Urinary bladder (tissue), 4 donors: ENCODE measurements around the gene TM9SF2. TPM values are rescaled to one million over a fixed set of nuclear protein-coding genes. Genes with fewer than 3 reads are reported as not detected.
"Not testable (repeated sequence)": the region's sequence is repeated elsewhere in the genome, so short reads cannot be mapped to it uniquely, and the experiment has no call there.

Experiments used
- DNase-seq: peaks from one replicate; pipeline ENCODE4 v3.0.0-alpha.2; 2015; ENCODE audit errors: extremely low spot score
- H3K27ac ChIP-seq: one replicate; pipeline ENCODE4 v1.5.1; 2013; ENCODE audit warnings: low read depth, mild to moderate bottlenecking, moderate library complexity
- H3K36me3 ChIP-seq: one replicate; pipeline ENCODE4 v1.6.1; 2013; ENCODE audit warnings: mild to moderate bottlenecking, moderate library complexity; ENCODE audit not compliant: insufficient read depth
- H3K4me1 ChIP-seq: one replicate; pipeline ENCODE4 v1.6.1; 2013; ENCODE audit warnings: mild to moderate bottlenecking, moderate library complexity; ENCODE audit not compliant: insufficient read depth
- H3K4me3 ChIP-seq: one replicate; pipeline ENCODE4 v1.5.1; 2013; ENCODE audit warnings: low read depth, low read length
- WGBS: extraction: QIAGEN DNeasy Blood & Tissue Kit; methylation state at CpG from one replicate; pipeline ENCODE4 v1.1.7; 2013; 5-methylcytosine and 5-hydroxymethylcytosine counted together
- polyA plus RNA-seq: library from polyadenylated mRNA; stranded (reverse); fragments of 200-250 nt; gene quantifications from one replicate; pipeline ENCODE4 v1.2.3, GENCODE V29; 2013
- total RNA-seq: library from RNA; depleted of rRNA; stranded (reverse); fragments of >200 nt; gene quantifications from one replicate; pipeline ENCODE4 v1.2.3, GENCODE V29; 2014
- donor health status: healthy with polysubstance abuse.
- donor health status: healthy.

The TM9SF2 gene
- total RNA-seq: 225 TPM
- polyA plus RNA-seq: 86.3 TPM

GRCh38 chr13:99501184-99501847, at the start of gene TM9SF2:
TSS of gene TM9SF2 (plus strand) at chr13:99501472. CDS start at chr13:99501607, 135 bp downstream.
- peak; percentile 95 for DNase-seq
- Histone ChIP-seq H3K36me3 (no peaks in the 10 kb centered on the region), H3K4me1 (no peaks in the 10 kb centered on the region), H3K27ac (peak within 1 kb of the TSS; percentile 83), H3K4me3 (peak within 1 kb of the TSS; percentile 83)
- under 1% methylated on average over 55 of the region's 55 CpGs for WGBS

- Histone ChIP-seq H3K36me3 (no peaks in the 10 kb centered on the region), H3K27ac (no peak overlapping the region), H3K4me3 (no peak overlapping the region), H3K4me1 (no peaks in the 10 kb centered on the region)
- no peak for DNase-seq
- 90% methylated on average over 9 of the region's 9 CpGs for WGBS
Measured at GRCh38 chr13:99454518-99455183, 46.6 kb upstream of the TM9SF2 start.

GRCh38 chr13:99459099-99459850, 42.0 kb upstream of the TM9SF2 start:
- H3K36me3 ChIP-seq: no peaks in the 10 kb centered on the region
- no peaks in the 10 kb centered on the region for H3K4me1 ChIP-seq
- DNase-seq: no peak
- 54% methylated on average over 10 of the region's 10 CpGs for WGBS
- H3K27ac ChIP-seq: no peak overlapping the region
- H3K4me3 ChIP-seq: no peak overlapping the region

GRCh38 chr13:99460802-99461201, 40.5 kb upstream of the TM9SF2 start:
- DNase-seq, H3K27ac ChIP-seq, H3K36me3 ChIP-seq, H3K4me3 ChIP-seq, H3K4me1 ChIP-seq: not testable (repeated sequence)
- WGBS: 70% methylated on average over 4 of the region's 4 CpGs

GRCh38 chr13:99463646-99464397, 37.5 kb upstream of the TM9SF2 start:
- Histone ChIP-seq H3K36me3 (no peaks in the 10 kb centered on the region), H3K27ac (no peak overlapping the region), H3K4me1 (no peaks in the 10 kb centered on the region), H3K4me3 (no peak overlapping the region)
- WGBS: 92% methylated on average over 3 of the region's 3 CpGs
- no peak for DNase-seq

GRCh38 chr13:99464441-99464949, 36.8 kb upstream of the TM9SF2 start:
- 26% methylated on average over 9 of the region's 9 CpGs for WGBS
- H3K27ac ChIP-seq: no peak overlapping the region

GRCh38 chr13:99465454-99465853, 35.8 kb upstream of the TM9SF2 start:
- Histone ChIP-seq H3K4me3 (no peak overlapping the region), H3K36me3 (no peaks in the 10 kb centered on the region), H3K27ac (no peak overlapping the region), H3K4me1 (no peaks in the 10 kb centered on the region)
- WGBS: 91% methylated on average over 2 of the region's 2 CpGs
- no peak for DNase-seq

More at GRCh38 chr13:99464441-99464949, 36.8 kb upstream of the TM9SF2 start:
- Histone ChIP-seq H3K4me3 (no peak overlapping the region), H3K36me3 (no peaks in the 10 kb centered on the region), H3K4me1 (no peaks in the 10 kb centered on the region)
- DNase-seq: no peak

GRCh38 chr13:99467764-99468163, 33.5 kb upstream of the TM9SF2 start:
- Histone ChIP-seq H3K4me3 (no peak overlapping the region), H3K36me3 (no peaks in the 10 kb centered on the region), H3K27ac (no peak overlapping the region), H3K4me1 (no peaks in the 10 kb centered on the region)
- 56% methylated on average over 4 of the region's 4 CpGs for WGBS
- no peak for DNase-seq

- WGBS: 73% methylated on average over 2 of the region's 2 CpGs
- Histone ChIP-seq H3K27ac (no peak overlapping the region), H3K36me3 (no peaks in the 10 kb centered on the region), H3K4me1 (no peaks in the 10 kb centered on the region), H3K4me3 (no peak overlapping the region)
- no peak for DNase-seq
Measured at GRCh38 chr13:99469041-99469440, 32.2 kb upstream of the TM9SF2 start.

GRCh38 chr13:99470027-99470426, 31.2 kb upstream of the TM9SF2 start:
- Histone ChIP-seq H3K36me3 (no peaks in the 10 kb centered on the region), H3K4me1 (no peaks in the 10 kb centered on the region), H3K4me3 (no peak overlapping the region), H3K27ac (no peak overlapping the region)
- no peak for DNase-seq
- WGBS: 77% methylated on average over 6 of the region's 6 CpGs

- Histone ChIP-seq H3K4me1 (no peaks in the 10 kb centered on the region), H3K4me3 (no peak overlapping the region), H3K27ac (no peak overlapping the region), H3K36me3 (no peaks in the 10 kb centered on the region)
- no peak for DNase-seq
- 52% methylated on average over 3 of the region's 3 CpGs for WGBS
Measured at GRCh38 chr13:99471221-99472121, 29.8 kb upstream of the TM9SF2 start.

- Histone ChIP-seq H3K36me3 (no peaks in the 10 kb centered on the region), H3K4me1 (no peaks in the 10 kb centered on the region), H3K27ac (no peak overlapping the region), H3K4me3 (no peak overlapping the region)
- DNase-seq: no peak
- WGBS: 69% methylated on average over 1 of the region's 1 CpG
Measured at GRCh38 chr13:99472122-99472440, 29.2 kb upstream of the TM9SF2 start.
